HG03342 (cell line): Measurements from ENCODE around the gene SOX8.
"Not testable (repeated sequence)": the region's sequence is repeated elsewhere in the genome, so short reads cannot be mapped to it uniquely, and the experiment has no call there.

Source experiments
- ATAC-seq: cut with Tn5 transposase; IDR thresholded peaks from one replicate; pipeline ENCODE4 v1.9.1; 2021; ENCODE audit warnings: mild to moderate bottlenecking, moderate library complexity; ENCODE audit not compliant: unreplicated experiment

SOX8 gene

DNA sequence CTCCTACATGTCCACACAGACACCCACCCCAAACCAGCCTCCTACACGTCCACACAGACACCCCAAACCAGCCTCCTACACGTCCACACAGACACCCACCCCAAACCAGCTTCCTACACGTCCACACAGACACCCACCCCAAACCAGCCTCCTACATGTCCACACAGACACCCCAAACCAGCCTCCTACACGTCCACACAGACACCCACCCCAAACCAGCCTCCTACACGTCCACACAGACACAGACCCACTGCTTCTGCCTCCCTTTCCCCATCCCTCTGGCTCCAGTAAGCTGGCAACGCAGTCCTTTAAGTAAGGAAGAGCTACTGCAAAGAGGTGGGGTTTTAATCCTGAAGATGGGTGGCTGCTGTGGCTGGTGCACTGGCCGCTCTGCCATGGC is 27.8 kb upstream of the SOX8 start:
- not testable (repeated sequence) for ATAC-seq

DNA sequence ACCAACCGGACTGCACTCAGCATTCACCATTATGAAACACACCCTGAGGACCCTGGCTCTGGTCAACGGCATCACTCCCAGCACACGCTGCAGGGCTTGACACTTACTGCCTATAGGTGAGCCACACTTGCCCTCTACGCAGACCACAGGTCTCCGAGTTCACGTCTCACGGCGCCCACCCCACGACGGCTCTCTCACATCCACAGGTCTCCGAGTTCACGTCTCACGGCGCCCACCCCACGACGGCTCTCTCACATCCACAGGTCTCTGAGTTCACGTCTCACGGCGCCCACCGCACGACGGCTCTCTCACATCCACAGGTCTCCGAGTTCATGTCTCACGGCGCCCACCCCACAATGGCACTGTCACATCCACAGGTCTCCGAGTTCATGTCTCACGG is 25.8 kb upstream of the SOX8 start:
- not testable (repeated sequence) for ATAC-seq

DNA sequence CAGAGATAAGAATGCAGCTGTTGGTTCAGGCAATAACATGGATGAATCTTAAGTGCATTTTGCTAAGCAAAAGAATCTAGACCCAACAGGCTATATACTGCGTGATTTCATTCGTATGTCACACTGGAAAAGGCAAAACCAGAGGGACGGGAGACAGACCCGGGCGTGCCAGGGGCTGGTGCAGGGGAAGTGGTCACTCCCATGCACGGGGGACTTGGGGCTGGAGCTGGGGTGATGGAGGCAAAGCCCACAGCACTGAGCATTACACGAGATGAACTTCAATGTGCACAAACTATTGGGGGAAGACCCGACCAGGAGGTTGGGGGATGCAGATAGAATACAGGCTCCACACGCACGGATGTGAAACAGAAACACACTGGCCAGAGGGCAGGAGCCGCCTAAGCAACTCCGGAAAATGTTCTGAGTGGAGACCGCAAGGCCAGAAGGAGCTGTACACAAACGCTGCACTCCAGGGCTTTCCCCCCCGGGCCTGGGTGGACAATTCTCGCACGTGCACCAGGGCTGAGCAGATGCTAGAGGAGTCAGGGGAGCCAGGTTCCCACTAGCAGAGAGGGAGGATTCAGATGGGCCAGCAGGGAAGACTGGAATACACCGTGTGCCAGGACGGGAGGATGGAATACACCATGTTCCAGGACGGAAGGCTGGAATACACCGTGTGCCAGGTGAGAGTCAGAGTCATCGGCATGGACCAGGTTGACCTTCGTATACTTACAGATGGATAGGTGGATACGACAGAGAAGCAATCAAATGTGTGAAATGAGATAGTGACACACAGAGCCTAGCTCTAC is 22.1 kb upstream of the SOX8 start:
- no peak for ATAC-seq

DNA sequence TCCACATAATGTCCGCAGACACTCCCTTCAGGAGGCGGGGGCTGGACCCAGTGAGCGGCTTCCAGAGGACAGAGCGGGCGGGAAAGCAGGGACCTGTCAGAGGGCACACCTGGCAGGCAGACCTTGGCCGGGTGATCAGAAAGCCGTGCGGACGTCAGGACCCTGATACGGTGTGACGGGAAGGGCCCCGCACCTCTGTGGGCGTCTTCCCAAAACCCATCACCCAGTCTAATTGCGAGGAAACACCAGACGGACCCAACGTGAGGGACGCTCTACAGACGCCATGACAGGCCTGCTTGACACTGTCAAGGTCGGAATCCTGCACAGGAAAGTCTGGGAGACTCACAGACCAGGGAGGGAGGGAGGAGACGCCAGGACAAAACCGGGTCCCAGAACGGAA is 19.2 kb upstream of the SOX8 start:
- no peak for ATAC-seq

DNA sequence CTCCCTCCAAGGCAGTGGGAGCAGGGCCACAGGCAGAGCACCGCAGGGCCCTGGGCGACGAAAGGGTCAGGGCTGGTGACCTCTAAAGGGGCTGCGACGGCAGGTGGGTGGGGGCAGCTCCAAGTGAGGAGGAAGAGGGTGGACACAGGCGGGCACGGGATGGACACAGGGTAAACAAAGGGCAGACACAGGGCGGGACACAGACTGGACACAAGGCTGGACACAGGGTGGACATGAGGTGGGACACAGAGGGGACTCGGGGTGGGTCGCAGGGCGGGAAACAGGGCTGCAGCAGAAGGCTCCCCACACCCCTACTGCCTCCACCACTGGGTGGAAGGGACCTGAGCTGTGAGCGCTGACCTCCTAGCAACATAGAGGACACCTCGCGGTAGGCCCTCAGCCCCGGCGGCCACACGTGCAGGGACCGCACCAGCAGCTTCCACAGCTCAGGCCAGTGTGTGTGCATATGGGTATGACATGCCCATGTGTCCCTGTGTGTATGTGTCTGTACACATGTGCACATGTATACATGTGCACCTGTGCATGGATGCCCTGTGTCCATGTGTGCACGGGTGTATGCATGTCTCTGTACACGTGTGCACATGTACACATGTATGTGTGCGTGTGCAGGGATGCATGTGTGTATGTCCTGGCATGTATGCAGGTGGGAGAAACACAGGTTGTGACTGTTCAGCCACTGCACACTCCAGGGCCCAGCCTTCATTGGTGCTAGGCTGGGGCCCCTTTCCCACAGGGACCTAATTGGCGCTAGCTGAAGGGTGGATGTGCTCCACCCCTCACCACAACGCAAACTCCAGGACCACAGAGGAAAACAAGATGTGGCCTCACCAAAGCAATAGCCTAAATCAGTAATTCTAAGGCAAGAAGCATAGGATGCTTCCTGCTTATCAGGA is 18.4 kb upstream of the SOX8 start:
- ATAC-seq: no peak

DNA sequence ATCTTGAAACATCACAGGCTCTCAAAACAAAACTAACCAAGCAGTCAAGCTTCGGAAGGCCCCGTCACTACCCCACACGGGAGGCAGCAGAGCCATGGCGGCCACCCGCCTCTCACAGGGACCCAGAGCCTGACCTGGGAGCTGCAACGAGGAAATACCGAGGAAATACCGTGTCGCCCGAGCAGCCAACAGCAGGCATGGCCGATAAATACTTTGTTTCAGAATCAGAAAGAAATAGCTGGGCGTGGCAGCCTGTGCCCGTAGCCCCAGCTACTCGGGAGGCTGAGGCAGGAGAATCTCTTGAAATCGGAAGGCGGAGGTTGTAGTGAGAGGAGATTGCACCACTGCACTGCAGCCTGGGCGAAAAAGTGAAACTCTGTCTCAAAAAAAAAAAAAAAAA is 17.7 kb upstream of the SOX8 start:
- no peak for ATAC-seq

DNA sequence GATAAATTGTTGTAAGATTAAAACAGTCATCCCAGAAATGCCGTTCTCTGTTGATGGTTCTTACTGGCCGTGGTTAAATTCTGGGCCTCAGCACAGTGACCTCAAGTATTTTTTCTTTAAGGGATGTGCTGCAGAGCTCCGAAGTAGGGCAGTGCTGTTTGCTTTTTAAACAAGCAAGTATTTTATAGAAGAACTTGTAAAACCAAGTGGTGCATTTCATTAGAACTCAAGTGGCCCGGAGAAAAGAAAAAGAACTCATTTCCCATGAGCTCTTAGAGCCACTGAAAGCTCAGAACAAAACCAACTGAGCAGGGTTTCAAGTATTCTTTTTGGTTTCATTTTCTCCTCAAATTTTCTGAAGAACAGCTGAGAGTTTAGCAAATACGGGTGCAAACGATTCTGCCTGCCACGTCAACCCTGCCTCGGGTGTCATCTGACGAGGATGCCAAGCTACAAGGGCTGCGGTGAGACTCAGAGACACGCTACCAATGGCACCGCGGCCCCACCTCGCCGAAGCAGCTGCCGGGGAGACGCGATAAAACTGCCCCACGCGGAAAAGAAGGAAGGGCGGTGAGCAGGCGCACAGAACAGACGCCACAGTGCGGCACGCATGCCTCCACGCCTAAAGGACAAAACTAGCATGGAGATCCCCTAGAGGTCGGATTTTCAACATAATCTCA is 17.1 kb upstream of the SOX8 start:
- no peak for ATAC-seq

DNA sequence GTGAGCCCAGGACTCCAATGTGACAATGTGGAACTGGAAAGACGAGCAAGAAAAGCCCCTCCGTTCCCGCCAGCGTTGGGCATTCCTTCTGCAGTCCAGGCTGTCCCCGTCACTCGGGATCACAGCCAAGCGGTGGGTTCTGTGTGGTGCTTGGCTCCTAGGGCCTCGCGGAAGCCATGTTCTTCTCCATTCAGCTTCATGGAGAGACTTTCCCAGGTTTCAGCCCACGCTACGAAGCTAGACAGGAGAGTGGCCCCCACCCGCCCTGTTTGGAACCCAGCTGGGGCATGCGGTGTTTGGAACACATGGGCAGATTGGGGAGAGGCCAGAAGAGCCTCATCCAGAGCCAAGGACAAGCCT is 16.6 kb upstream of the SOX8 start:
- ATAC-seq: no peak

DNA sequence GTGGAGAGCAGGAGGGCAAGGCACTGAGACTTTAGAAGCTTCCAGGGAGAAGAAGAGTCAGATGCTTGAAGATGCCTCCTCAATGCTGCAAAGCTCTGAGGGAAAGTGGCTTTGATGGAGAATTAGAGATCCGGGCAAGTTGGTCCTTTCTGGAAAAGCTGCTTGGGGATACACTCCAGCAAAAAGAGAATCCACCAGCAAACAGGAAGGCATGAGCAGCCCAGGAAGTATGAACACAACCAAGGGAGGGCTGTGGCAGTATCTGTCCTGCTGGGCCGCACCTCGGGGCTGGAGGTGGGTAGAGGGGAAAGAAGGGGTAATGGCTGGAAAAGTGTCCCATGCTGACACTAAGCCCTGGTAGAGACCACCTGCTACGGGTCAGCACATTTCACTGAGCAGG is 16.1 kb upstream of the SOX8 start:
- no peak for ATAC-seq

DNA sequence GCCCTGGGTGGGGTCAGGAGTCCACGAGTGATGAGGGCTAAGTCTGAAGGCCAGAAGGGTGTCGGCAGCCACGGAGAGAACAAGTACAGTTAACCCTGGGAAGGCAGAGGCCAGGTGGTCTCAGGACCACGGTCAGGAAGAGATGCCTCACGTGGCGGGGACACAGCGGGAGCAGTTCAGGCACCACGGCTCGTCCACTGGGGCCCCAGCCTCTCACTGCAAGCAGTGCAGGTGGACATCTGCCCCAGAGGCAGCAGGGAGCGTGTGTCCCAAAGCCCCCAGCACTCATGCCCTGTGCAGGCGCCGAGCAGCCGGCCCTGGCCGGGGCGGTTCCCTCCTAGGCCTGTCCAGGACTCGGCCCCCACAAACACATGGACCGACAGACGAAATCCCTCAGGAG is 15.5 kb upstream of the SOX8 start:
- ATAC-seq: no peak

DNA sequence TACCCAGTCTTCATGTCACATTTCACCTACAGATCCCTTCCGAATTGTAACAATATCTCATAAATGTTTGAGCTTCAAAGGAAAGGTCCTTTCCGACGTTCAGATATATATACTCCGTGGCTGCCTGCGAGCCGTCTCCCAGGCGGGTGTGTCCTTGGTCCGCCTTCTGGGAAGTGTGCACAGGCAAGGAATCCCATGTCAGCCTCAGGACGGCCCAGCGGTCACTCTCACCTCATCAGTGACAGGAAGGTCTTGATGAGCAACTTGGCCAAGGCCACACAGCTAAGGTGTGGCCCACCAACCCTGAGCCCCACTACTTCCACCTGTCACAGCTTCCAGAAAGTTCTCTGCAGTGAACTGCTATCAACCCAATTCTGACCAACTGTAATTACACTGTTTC is 15.1 kb upstream of the SOX8 start:
- ATAC-seq: no peak

DNA sequence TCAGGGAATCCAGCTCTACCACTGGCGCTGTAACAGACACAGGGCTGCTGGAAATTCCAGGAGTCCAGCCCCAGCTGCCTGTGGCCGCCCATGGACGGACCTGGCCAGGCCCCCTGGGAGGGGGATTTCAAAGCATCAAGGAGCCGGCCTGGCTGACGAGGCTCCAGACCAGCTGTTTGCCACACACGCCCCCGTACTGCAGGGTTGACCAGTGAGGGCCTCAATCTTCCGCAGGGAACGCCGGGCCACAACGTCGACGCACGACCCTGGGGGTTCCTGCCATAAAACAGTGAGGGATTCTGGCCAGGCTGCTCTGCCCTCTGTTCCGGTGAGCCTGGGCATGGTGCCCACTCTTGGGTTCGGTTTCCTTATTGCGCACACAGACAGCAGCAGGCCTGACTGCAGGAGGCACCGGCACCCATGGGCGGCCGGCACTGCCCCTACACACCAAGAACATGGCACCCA is 14.5 kb upstream of the SOX8 start:
- no peak for ATAC-seq

DNA sequence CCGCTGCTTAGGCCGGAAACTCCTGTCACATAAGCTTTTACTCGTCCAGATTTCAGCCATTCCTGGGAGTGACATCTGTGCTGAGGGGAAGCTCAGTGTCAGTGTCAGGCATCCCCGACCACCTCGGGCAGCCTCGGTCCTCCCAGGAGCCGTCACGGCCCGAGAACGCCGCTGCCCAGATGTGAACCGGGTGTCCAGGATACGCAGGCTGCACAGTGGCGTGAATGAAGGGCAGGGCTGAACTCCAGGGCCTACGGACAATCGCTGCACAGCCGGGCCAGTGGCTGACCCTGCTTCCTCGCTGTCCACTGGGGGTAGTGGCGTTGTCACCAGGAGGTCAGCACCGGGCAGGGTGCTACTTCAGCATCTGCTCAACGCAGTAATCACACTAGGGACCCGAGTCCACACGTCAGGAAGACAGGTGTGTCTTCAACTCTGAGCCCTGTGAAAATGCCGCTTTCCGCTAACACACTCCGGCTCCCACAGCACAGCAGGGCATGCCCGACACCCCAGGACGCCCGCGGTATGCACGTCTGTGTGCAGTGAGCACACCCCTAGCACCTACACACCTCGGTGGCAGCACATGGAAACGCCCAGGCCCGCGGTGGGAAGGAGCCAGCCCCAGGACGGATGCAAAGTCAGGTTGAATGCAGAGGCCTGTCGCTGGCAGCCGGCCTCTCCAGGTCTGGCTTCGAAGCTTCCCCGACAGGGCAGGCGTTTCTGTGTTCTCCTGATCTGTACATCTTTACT is 13.8 kb upstream of the SOX8 start:
- no peak for ATAC-seq

DNA sequence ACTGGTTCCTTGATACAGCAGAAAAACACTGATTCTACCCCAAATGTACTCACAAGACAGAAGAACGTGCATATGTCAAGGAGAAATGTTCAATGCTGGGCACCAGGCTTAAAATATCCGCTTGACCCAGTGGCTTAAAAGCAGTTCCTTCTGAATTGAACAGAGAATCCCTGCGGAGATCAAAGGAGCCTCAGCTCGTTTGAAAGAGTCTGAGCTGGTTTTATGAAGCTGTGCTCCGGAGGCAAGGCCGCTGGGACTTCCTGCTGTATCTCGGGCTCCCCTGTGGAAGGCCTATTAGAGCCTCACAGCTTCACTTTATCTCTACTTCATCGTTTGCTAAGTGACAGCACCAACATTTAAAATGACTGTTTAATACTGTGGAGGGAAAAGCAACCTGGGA is 12.9 kb upstream of the SOX8 start:
- ATAC-seq: no peak

DNA sequence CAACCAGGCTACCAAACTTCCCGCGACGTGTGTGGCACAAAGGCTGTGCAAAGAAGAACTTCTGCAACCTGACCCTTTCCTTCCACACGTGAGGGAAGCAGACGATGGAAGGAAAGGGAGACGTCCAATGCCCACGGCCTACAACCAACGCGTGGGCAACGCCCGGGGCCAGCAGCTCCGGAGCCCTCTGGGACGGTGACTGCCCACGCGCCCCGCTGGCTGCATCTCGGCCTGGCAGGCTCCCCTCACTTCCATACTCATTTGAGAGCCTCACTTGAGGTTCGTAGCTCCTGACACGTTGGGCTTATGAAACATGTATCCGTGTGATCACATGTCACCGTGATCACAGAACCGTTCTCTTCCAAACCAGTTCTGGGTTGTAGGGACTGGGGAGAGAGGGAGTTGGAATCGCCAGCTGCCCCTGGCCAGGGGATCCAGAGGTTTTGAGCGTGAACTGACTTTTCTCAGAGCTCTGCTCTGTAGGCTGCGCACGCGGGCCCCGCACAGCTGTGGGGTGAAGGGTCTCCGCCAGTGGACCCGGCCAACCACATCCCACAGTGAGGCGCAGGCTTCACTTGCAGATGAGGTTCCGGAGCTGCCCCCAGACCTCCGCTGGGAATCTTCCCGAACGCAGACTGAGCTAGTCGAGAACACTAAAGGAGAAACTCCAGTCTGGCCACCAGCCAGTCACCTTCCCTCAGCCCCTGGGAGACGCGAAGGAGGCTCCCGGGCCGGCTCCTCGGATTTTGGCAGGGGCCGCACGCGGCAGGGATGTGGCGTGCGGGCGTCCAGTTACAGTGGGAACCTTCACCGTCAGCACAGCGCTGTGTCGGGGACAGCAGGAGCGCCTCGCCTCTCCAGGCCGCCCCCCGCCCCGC is 11.8 kb upstream of the SOX8 start:
- ATAC-seq: no peak

DNA sequence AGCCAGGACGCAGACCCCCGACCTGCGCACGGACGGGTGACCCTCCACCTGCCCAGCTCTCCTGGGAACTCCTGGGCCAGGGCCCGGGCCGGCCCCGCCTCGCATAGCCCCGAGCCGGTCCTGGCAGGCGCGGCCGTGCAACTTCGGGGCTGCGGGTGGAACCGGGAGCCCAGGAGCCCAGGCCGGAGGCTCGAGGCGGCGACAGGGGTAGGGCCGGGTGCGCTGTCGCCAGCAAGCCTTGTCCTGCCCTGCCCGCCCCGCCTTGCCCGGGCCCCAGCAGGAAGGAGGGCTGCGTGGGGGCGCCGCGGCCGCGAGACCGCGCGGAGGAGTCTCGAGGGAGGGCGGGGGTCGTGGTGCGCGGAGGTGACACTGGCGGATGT is 11.2 kb upstream of the SOX8 start:
- peak; percentile 29 for ATAC-seq

DNA sequence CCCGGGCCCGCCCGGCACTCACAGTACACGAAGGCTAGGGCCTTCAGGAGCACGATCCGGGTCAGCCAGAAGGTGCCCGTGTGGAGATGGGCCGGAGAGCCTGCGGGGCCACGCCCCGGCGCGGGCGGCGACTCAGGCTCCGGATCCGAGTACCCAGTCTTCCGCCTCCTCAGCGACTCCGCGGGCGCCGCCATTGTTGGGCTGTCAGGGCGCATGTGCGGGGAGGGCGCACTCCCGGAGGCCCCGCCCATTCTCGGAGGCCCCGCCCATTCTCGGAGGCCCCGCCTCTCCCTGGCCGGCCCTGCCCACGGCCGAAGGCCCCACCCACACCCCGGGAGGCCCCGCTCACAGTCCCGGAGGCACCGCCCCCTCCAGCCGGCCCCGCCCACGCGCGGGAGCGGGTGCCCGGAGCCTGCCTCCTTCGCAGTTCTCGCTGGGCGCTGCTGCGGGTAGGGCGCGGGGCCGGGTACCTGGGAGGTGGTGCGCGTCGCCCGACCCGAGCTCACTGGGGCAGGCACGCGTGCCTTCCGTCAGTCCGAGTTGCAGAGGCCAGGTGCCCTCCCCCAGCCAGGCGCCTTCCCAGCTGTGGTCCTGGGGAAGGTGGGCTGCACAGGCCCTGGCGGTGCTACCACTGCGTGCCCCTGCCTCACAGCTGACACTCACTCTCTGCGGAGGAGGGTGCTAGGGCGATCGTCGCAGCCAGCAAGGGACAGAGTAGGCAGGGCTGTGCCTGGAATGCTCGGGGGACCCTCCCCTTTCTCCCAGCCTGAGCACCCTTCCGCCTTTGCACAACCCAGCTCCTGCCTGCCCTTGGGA is 10.6 kb upstream of the SOX8 start, which contains the start of gene LMF1:
TSS of gene LMF1 (minus strand) at position 219 of the 816 bp plus-strand sequence. CDS start at position 215, 4 bp downstream.
- ATAC-seq: peak; percentile 80

DNA sequence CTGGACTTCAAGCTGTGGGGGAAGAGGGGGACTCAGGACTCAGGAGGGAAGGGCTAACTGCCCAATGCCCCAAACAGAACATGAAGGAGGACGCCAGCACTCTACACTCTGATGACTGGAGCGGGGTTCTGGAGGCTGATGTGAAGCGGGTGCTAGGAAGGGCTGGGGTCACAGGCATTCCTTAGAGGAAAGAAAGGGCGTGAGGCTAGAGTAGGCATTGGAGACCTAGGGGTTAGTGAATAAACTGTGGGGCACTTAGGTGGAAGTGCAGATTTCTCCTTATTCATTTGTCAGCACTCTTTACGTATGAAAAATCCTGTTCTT is 10.0 kb upstream of the SOX8 start:
- ATAC-seq: no peak

DNA sequence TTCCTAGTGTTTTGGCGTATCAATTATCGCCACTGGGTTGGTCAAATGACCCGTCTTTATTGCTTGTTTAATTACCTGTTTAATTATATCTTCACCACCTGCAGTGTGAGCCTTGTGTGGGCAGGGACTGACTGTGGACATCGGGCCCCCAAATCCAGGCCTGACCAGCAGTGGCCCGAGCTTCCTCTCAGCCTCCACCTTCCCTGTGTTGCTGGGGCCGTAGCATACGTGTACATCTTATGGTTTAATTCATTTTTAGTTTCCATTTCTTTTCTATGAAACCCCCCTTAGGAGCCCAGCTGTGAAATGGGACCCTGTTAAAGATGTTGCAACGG is 9.6 kb upstream of the SOX8 start:
- no peak for ATAC-seq
